Measurements from ENCODE around the gene BSN. TPM values are rescaled to one million over a fixed set of nuclear protein-coding genes. Genes with fewer than 3 reads are reported as not detected.
"Not testable (repeated sequence)": the region's sequence is repeated elsewhere in the genome, so short reads cannot be mapped to it uniquely, and the experiment has no call there.

Gene BSN
- total RNA-seq, 3 donors from 2014 or later, result 0.17 to 1.2 (median 0.36) TPM

DNA sequence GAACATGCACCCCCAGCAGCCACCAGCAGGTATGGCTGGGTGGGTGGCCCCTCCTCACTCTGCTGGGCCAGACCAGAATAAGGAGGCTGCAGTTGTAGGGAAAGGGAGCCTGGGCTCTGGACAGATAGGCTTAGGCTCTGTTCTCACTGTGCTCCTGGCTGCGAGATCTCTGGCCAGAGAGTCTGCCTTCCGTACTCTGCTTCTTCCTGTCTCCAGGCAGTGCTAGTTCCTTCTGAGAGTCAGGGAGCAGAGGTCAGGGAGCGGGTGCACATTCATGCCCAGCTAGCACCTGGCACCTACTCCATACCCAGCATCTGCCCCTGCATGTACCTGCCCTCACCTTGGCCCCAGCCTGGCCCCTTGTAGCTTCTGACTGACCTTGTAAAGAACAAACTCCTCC is 137.2 kb downstream of the BSN start:
- H3K36me3 ChIP-seq (ENCODE audit: low read depth); intact Hi-C loops (cut with DNase I, micrococcal nuclease); H3K9me3 ChIP-seq; H3K4me3 ChIP-seq: not testable (repeated sequence)
- ATAC-seq (peak; percentile 48), DNase-seq (peak in 2 of 3 donors; percentile 56 to 69)
- peaks cover 19% of the 10 kb centered on the region for H3K4me1 ChIP-seq (ENCODE audit: low read depth)

DNA sequence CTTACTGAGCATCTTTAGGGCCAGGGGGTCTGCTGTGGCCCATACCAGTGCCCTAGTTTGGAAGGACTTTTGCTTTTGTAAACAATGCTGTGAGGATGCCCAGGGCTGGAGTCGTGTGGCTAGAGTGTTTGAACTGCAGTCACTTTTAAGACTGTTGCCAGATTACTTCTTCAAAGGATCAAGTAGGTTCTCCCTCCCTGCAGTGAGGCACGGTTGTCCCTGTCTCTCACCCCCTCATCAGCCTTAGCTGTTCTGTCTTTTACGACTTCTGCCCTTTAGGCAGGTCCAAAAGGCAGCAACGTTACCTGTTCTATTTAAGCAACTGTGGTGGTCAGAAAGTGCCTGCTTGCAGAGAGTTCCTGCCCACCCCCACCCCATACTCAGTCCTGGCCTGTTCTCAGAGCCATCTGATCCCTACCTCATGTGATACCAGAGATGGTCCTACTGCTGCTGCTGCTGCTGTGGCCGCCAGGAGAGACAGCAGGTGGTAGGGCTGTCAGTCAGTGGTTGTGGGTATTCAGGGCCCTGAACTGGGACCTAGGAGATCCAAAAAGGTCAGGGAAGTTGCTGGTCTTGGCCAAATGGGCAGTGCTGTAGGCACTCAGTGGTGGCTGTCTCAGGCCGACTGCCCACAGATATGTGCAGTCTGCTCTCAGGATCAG is 140.3 kb downstream of the BSN start:
- DNase-seq; intact Hi-C loops (cut with DNase I, micrococcal nuclease); H3K4me3 ChIP-seq; H3K36me3 ChIP-seq (ENCODE audit: low read depth); ATAC-seq; H3K9me3 ChIP-seq: not testable (repeated sequence)
- H3K4me1 ChIP-seq (ENCODE audit: low read depth), result peaks cover 17% of the 10 kb centered on the region

DNA sequence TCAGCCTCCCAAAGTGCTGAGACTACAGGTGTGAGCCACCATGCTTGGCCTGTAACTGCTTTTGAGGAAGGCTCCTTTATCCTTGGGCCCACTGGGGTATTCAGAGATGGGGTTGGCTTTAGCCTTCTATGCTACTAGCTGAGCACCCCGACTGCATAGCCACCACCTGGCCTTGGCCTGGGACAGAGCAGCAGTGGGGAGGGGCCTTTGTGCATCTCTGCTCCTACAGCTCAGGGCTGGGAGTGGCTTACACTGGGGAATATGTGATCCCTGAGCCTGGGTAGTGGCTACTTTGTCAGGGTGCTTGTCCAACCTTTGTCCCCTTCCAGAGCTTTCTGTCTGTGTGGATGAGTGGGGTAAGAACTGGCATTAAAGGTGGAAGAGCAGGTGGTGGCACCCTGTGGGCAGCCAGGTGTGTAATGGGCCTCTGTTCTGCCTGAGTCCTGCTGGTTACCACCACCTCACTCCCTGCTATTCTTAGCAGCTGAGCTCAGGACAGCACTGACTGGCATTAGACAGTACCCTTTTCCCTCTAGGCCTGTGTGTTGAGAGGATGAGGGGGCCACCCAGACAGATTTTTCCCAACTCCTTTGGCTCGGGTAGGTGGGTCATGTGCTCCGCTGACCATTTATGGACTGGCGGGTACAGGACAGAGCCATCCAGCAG is 141.2 kb downstream of the BSN start:
- peaks cover 11% of the 10 kb centered on the region for H3K4me1 ChIP-seq (ENCODE audit: low read depth)
- H3K9me3 ChIP-seq; H3K4me3 ChIP-seq; H3K36me3 ChIP-seq (ENCODE audit: low read depth); intact Hi-C loops (cut with DNase I, micrococcal nuclease); ATAC-seq: not testable (repeated sequence)
- DNase-seq, result peak in 1 of 3 donors; percentile 2

DNA sequence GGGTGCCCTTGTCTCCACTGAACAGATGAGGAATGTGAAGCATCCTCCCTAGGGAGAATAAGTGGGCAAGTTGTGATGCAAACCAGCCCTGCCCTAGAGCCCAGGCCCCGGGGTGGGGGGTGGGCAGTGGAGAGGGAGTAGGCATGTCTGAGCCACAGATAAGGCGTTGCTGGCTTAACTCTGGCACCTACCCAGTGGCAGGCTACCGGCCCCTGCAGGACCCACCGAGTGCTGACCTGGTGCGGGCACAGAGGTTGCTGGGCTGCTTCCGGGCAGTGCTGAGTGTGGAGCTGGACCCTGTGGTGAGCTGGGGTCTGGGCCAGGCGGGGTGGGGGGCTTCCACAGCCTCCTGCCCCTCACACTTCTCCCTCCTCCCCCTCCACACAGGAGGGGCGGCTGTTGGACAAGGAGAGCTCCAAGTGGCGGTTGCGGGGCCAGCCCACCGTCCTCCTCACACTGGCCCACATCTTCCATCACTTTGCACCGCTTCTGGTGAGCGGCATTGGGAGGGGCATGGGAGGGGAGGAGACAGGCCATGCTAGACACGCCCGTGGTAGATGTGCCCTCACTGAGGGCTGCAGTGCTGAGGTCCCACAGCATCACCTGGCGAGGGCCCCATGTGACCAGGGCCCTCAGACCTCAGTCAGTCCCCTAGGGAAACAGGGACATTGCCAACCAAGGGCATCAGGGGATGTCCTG is 145.2 kb downstream of the BSN start:
- DNase-seq (no peak), ATAC-seq (no peak)
- Histone ChIP-seq H3K4me1 (ENCODE audit: low read depth) (no peaks in the 10 kb centered on the region), H3K36me3 (ENCODE audit: low read depth) (no peaks in the 10 kb centered on the region), H3K9me3 (no peaks in the 10 kb centered on the region), H3K4me3 (no peak overlapping the region)
- TF ChIP-seq, protein P1, sequence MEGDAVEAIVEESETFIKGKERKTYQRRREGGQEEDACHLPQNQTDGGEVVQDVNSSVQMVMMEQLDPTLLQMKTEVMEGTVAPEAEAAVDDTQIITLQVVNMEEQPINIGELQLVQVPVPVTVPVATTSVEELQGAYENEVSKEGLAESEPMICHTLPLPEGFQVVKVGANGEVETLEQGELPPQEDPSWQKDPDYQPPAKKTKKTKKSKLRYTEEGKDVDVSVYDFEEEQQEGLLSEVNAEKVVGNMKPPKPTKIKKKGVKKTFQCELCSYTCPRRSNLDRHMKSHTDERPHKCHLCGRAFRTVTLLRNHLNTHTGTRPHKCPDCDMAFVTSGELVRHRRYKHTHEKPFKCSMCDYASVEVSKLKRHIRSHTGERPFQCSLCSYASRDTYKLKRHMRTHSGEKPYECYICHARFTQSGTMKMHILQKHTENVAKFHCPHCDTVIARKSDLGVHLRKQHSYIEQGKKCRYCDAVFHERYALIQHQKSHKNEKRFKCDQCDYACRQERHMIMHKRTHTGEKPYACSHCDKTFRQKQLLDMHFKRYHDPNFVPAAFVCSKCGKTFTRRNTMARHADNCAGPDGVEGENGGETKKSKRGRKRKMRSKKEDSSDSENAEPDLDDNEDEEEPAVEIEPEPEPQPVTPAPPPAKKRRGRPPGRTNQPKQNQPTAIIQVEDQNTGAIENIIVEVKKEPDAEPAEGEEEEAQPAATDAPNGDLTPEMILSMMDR (IDR thresholded peaks at IDR 0.05), result no peak
- intact Hi-C loops (cut with DNase I, micrococcal nuclease), result no loop called here

DNA sequence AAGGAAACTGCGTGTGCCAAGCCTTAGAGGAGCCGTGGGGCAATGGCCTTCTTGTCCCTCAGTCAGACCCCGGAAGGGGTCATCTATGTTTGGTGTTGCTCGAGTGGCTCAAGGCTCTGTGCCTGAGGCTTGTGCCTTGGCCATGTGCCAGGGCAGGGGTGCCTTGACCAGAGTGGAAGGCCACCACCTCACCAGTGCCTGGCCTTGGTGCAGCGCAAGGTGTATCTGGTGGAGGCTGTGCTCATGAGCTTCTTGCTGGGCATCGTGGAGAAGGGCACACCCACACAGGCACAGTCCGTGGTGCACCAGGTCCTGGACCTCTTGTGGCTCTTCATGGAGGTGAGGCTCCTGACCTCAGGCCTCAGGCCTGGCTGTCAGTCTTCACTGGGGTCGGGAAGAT is 145.7 kb downstream of the BSN start:
- ATAC-seq (no peak), DNase-seq (no peak)
- TF ChIP-seq, protein P1 (IDR thresholded peaks at IDR 0.05), result no peak
- Histone ChIP-seq H3K4me3 (no peak overlapping the region), H3K4me1 (ENCODE audit: low read depth) (no peaks in the 10 kb centered on the region), H3K36me3 (ENCODE audit: low read depth) (no peaks in the 10 kb centered on the region), H3K9me3 (no peaks in the 10 kb centered on the region)
- intact Hi-C loops (cut with DNase I, micrococcal nuclease), result no loop called here

DNA sequence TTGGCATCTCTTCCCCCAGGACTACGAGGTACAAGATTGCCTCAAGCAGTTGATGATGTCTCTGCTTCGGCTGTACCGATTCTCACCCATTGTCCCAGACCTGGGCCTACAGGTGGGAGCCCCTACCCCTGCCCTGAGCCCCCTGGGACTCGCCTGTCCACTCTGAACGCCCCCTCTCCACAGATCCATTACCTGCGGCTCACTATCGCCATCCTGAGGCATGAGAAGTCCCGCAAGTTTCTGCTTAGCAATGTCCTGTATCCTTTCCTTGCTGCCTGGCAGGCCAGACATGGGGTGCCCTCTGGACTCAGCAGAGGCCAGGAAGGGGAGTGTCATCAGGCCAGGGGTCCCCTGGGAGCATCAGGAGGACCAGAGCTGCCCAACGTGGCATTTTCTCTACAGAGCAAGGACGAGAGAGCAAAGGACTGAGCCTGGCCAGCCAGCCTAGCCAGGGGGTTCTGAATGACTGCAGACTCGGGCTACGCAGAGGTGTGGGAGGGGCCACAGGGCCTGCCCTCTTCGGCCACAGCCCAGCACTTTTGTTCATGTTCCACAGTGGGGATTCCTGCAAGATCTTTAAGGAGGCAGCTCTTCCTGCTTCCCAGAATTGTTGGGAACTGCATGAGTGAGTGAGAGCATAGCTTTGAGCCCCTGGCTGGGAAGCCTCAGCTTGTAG is 146.3 kb downstream of the BSN start:
- no peak for ATAC-seq
- Histone ChIP-seq H3K4me1 (ENCODE audit: low read depth) (no peaks in the 10 kb centered on the region), H3K9me3 (no peaks in the 10 kb centered on the region), H3K36me3 (ENCODE audit: low read depth) (peaks cover 4% of the 10 kb centered on the region), H3K4me3 (no peak overlapping the region)
- intact Hi-C loops (cut with DNase I, micrococcal nuclease), result no loop called here
- DNase-seq, result no peak
- TF ChIP-seq, protein P1 (IDR thresholded peaks at IDR 0.05), result no peak
